Activated CD8-positive, alpha-beta memory T cell treated with anti-CD3 and anti-CD28 coated beads, Interleukin-2, amount 50 U/mL, for 24 hours (primary cell): ENCODE data around the gene MAP3K12.
"Not testable (repeated sequence)": the region's sequence is repeated elsewhere in the genome, so short reads cannot be mapped to it uniquely, and the experiment has no call there.

Source experiments
- DNase-seq: peaks from one replicate; pipeline ENCODE4 v3.0.0-alpha.2; 2020; ENCODE audit errors: extremely low read depth

Gene MAP3K12

DNA sequence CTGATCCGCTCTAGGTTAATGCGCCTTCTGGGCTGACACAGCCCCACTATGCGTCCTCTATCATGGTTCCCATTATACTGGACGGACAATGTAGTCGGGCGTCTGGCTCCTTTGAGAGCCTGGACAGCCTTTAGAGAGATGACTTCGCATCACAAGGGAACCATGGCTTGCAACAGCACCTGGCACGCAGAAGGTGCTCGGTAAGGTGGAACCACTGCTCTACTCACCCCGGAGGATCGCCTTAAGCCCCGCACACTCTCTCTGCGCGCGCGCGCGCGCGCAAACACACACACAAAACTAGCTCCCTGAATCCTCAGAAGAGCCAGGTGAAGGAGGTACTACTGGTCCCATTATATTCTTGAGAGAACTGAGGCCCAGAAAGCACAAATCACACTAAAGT, 7.1 kb downstream of the MAP3K12 start:
- no peak for DNase-seq

DNA sequence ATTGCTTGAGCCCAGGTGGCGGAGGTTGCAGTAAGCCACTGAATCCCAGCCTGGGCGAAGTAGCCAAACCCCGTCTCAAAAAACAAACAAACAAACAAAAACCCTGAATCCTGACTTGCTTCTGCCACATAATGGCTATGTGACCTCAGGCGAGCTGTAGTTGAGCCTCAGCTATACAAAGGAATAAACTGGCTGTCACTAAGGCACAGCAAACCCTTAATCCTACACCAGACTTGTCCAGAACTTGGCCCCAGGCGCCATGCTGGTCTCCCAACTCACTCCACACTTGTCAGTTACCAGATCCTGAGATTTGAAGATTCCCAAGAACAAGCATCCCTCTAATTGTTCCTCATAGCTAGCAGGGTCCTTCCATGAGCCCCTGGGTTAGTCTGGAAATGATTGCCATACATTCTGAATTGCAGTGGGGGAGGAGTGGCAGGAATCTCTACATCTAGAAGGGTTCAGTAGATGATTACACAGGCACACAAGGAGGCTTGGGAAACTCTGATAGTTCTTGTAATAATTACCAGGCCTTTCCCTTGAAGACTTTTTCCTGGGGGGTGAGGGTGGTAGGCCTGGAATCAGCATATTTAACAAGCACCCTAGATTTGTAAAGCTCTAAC, 9.9 kb downstream of the MAP3K12 start:
- no peak for DNase-seq

DNA sequence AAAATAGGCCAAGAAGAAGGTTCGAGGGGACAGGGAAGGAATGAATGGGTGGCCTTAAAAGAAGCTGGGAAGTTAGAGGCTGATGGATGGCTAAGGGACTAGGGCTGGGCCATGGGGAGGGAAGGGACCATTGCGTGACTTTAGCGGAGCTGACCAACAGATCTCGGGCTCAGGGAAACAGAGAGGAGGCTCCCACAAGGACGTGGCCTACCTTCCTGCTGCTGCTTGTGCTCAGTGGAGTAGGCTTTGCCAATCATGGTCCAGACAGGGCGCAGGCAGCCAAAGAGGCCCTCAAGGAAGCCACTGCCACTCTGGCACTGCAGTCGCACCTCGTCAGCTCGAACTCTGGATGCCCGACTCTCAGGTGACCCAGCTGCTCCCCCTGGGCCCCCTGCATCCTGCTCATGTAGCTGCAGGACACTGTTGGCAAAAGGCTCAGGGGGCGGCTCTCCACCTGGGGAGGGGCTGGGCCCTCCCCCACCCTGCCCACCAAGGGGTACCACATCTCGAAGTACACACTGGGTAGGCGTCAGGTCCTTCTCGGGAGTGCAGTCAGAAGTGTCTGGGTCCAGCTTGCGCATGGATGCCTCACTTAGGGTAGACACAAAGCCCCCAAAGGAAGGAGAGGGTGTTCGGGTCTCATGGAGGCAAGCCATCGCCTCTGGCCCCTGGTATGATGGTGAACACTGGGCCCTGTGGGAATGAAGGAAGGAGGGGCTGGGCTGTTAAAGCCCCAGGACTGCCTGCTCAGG, 12.3 kb downstream of the MAP3K12 start:
- DNase-seq, result no peak

DNA sequence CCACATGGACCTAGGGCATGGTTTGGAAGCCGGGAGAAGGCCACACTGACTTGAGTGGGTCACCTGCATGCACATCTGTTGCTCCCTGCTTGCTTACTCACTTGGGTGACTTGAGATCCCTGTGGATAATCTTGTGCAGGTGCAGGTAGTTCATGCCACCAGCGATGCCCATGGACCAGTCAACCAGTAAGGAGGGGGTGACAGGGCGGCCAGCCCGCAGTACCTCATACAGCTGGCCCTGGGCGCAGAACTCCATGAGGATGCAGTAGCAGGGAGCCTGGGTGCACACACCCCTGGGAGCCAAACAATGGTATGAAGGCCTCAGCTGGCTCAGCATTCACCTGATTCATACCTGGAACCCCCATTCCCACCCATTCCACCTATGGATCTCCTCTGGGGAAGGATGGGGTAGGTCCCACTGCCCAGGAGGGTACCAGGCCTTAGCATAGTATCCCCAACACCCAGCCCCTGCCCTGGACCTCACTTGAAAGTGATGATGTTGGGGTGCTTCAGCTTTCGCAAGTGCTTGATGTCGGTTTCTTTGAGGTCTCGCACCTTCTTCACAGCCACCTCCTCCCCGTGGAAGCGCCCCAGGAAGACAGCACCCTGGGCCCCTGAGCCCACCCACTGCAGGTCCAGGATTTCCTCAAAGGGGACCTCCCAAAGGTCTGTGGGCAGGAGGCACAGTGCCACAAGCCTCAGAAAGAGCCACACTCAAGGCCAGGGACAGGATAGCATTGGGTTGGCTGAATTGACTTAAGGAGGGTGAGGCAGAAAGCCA, 13.1 kb downstream of the MAP3K12 start:
- DNase-seq, result no peak

DNA sequence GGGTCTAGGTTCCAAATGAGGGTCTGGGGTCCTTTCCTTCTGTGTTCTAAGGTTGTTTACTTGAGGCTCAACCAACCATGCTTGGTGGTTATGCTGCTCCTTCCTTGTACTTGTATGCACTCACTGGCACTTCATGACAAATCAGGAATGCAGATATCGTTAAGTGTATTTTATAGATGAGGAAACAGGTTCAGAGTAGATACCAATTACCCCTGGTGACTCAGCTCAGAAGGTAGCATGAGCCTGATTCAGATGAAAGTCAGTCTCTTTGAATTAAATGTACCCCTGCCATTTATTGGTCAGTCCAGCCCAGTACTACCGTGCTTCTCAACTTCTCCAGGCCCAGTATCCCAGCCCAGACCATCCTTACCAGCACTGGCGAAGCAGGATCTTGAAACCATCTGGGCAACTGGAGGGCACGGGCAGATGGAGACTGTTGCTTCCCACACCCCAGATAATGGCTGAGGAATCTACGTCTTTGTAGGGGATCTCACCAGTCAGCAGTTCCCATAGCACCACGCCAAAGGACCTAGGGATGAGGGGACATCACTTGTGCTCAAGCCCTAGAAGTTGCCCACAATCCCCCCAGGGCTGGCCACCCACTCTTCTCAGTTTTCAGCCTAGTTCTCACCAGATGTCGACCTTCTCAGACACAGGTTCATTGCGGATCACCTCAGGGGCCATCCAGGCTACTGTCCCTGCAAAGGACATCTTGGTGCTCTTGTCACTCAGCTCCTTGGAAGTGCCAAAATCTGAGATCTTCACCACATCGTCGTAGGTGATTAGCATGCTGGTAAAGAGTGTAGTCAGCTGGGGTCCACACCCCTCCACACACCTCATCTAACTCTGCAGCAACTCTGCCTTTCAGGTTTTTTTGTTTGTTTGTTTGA, 14.3 kb downstream of the MAP3K12 start:
- DNase-seq, result no peak

DNA sequence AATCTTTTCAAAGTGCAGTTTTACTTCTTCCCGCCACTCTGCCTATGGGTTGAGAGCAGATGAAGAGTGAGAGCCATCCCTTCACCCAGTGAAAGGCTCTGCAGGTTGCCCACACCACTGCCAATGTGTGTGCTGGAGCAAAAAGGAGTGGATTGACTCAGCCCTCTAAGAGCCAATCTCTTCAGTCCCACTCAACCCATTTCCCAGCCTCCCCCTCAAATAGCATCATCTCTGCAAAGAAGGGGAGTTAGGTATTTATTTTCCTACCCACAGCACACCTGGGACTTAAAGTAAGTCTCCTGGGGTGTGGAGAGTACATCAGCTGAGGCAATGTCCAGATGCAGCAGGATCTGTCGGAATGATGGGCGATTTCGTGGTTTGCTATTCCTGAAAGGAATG, 15.3 kb downstream of the MAP3K12 start:
- no peak for DNase-seq

DNA sequence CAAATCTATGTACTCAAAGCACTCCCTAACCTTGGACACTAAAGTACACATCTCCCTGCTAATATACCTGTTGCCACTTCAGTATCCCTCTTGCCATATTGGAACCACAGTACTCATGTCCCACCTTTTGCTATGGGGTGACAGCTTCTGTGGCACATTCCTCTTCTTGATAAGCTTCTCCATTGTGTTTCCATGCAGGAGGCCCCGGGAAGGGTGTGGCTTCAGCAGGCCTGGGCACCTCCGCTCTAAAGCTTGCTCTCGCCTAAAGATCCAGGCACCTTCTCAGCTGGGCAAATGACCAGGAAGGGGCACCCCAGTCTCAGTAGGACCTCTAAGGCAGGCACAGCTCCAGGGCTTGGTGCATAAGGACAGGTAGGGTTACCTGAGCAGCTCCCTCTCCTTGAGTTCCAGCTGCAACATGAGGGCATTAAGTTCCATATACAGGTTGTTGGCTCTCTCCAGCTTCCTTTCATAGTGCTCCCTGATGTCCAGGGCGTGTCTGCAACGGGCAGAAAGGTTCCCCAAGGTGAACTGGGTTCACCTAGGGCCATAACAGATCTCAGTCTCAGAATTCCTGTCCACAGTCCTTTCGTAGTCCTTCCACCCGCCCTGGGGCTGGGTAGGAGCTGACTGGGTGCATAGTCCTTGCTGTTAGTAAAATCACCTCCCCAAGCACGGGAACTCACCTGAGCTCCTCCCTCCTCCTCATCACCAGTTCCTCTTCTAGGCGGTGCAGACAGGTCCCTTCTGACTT, 15.9 kb downstream of the MAP3K12 start:
- no peak for DNase-seq

DNA sequence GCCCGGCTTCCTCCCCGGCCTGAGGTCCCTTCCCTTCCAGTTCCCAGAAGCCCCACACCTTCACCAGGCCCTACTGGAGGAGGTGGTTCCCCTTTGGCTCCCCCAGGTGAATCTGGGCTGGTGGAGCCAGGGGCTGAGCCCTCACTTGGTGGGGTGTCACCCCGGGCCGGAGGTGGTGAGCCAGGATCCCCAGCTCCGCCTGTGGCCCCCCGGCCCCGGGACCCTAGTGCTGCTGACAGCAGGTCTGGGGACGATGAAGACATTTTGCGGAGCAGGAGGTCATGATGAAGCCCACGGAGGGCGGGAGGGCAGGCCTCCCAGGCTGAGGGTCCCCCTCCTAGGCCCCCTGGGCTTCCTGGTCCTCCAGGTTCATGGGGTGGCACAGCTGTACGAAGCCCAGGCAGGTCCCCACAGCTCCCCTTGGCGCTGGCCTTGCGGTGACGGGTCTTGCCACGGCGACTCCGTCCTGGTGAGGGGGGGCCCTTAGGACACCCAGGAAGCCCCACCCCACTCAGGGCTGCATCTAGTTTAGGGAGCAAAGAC, 16.6 kb downstream of the MAP3K12 start:
- DNase-seq, result no peak

DNA sequence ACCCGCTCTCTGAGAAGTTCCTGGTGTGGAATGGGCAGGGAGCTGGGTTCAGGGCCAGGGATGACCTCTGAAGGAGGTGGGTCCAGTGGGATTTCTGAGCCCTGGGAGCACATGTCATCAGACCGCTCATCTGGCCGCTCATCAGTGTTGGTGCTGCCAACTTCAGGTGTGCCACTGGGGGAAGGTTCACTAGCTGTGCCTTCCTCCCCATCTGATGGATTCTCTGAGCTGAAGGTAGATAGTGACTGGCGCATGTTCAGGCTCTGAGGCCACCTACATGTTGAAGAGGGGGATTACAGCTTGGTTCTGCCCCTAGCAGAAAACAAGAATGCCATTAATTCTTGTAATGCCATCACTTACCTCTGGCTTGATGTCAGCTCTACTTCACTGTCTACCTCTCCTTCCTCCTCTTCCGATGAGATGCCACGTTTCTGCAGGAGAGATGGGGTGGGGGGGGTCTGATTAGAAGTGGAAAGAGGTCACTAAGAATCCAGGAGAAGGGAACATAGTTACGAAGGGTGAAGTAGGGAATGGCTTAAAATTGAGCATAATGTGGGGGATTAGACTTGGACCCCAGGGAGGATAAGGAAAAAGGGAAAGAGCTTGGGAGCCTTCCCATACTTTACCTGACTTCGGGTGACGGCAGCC, 17.2 kb downstream of the MAP3K12 start:
- DNase-seq, result no peak

DNA sequence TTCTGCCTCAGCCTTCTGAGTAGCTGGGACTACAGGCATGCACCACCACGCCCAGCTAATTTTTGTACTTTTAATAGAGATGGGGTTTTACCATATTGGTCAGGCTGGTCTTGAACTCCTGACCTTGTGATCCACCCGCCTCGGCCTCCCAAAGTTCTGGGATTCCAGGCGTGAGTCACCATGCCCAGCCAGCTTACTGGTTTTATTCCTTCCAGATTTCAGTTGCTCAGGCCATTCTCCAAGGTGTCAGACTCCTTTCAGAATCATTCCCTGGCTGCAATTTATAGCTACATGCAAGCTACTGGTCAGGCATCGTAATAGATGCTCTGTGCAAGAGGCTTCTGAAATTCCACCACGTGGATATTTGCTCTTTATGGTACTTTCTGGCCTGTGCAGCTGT, 17.8 kb downstream of the MAP3K12 start:
- not testable (repeated sequence) for DNase-seq

DNA sequence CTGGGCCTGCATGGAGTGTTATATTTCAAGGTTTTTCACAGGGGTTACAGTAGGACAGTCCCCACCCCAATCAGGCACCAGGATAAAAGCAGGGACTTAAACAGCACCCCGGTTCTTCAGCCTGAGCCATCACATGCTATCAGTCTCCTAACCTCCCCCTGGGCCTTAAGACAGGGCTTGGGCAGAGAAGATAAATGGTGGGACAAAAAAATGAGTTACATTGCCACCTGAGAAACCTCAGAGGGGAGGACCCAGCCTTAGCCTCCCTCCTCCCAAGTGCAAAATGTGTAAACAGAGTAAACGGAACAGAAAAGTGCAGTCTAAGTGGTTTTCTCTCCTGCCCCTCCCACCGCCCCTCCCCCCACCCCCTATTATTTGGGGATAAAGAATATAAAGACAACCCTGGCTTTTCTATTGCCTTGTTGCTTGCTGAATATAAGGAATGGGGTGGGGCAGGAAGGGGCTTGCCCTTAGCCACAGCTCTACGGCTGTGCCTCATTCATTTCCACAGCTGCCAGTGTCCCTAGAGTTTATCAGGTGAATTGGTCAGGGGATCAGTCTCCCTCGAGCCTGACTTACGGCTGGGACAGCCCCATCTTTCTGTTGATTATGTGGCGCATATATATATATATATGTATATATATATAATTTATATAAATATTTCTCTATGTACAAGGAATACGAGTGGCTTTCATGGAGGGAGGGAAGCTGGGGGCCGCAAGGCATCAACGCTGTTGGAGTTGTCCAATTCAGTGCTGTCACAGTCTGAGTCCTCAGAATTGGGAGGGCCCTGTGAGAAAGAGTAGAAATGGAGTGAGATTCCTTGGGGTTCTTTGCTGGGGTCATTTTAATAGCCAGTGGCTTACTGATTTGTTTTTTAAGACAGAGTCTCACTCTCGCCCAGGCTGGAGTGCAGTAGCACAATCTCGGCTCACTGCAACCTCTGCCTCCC, 18.5 kb downstream of the MAP3K12 start:
- no peak for DNase-seq

DNA sequence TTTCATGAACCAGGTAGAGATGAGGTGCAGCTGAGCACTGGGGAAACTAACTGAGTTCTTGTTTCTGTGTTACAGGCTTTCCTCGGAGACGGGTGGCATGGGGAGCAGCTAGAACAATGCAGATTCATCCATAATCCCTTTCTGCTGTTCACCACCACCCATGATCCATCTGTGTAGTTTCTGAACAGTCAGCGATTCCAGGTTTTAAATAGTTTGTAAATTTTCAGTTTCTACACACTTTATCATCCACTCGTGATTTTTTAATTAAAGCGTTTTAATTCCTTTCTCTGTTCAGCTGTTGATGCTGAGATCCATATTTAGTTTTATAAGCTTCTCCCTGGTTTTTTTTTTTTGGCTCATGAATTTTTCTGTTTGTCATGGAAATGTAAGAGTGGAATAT, 19.9 kb downstream of the MAP3K12 start:
- DNase-seq, result no peak

DNA sequence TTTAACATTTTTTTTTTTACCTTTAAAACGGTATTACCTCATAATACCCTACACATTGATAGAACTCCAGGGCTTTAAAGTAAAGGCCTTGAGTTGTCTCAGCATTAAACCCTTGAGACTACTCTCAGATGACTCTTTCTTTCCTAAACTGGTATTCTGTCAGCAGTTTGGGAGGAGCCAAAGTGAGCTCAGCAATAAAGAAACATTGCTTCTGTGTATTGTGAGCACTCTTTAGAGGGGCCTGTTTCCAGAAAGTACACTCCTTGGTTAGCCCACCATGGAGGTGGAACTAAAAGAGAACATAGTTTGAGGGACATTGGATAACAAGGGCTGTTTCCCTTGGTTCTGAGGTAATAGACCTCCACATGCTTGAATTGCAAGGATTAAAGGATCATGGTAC, 20.4 kb downstream of the MAP3K12 start:
- no peak for DNase-seq

DNA sequence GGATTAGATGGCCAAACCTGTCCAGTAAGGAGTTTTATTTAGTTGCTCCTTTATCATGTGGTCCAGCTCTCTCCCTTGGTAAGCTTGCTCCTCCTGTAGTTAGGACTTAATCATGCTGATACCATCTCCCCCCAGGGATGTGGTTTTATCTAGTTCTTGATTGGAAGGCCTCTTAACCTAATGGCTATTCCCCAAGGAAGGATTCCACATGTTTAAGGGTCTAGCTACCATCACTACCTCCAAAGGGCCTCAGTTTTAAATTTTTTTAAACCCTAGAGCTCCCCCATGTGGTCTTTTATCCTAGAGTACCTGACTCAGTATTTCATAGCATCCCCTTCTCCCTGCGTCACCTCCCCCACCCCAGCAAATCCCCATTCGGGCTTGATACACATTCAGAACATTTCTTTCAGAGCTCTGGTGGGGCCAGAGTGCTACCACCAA, 22.5 kb downstream of the MAP3K12 start:
- DNase-seq, result no peak

DNA sequence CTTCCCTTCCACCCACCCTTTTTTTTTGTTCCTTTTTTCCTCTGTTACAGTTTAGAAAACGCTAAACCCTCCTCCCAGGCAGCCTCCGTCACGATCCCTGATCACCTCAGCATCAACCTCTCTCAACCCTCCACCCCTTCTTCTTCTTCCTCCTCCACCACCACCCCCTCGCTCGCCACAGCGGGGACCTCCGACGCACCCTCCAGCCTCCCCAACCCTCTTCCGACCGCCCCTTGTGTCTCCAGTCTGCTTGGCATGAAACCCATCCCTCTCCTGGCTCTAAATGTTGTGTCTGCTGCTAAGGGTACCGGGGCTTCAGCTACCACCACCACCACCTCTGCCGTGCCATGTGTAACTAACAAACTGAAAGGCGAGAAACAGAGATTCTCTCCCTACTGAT, 24.4 kb downstream of the MAP3K12 start:
- no peak for DNase-seq

DNA sequence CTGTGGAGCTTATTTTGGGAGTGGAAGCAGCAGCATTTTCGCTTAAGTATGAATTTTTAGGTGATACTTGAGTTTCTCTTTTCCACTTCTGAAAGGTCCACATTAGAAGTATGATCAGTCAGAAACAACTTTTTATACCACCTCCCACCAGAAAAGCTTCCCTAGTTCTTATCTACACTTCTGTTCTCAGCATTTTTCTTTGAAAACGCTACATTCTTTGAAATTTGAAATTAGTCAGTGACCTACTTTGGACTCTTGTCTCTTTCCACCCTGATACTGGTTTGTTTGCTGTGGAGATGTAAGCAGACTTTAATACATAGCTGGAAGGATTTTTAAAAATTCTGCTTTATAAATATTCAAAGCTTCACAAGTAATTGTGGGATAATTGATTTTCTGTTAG, 25.2 kb downstream of the MAP3K12 start:
- DNase-seq, result no peak

DNA sequence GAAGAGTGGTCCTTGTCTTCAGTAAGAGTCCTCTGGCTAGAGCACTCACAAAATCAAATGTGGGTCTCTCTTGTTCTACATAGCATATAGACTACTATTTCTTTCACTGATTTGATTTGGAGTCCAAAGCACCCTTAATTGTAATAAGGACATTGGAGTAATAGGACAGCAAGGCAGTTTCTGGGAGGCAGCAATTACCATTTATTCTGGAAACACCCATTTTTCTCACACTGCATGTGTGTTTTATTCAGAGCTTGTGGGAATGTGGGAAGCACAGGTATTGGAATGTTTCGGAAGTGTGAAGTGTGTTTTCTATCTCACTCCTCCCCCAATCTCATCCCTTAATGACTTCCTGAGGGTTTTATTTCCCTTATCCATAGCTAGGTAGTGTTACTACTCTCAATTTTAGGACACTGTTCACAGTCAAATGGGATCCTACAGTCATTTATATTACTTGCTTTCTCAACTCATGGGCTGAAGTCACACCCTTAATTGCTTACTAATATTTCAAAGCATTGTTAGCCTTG, 27.1 kb downstream of the MAP3K12 start:
- no peak for DNase-seq

DNA sequence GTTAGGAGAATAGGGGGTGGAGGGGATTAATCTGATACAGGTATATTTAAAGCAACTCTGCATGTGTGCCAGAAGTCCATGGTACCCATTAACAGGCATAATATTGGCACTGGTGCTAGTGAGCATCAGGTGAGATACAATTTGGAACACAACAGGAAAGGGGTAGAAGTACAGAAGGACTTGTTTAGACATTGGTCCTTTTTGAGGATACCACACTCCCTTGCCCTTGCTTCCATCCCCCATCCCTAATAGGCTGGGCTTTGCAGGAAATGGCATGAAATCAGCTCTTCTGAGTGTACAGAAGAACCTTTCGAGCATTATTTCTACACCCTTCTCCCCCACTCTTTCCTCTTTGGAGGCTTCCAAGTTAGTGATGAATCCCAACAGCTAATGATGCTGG, 31.0 kb downstream of the MAP3K12 start:
- DNase-seq, result no peak

DNA sequence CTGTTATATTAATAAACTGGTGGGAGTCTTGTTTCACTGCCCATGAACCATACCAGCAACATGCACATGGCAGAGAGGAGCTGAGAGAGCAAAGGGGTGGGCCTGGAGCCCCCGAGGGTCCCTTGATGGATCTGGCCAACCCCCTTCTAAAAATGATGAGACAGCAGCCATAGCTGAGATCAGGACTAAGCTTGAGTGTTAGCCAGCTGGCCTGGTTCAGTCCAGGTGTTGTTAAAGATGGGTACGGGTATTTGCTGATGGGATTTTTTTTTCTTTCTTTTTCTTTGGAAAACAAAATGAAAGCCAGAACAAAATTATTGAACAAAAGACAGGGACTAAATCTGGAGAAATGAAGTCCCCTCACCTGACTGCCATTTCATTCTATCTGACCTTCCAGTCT, 31.4 kb downstream of the MAP3K12 start:
- DNase-seq, result no peak
